ENCODE data around the gene CRYBA2. TPM values are rescaled to one million over a fixed set of nuclear protein-coding genes. Genes with fewer than 3 reads are reported as not detected.

CRYBA2 gene
- total RNA-seq, 1 donor from 2014 or later: not detected

GRCh38 chr2:219001577-219002394 is 8.6 kb upstream of the CRYBA2 start:
- peak overlapping the region; percentile 41 for H3K4me3 Mint-ChIP-seq
- CTCF ChIA-PET: interaction anchor here (0.8 to 2.6 kb wide), 2 partner anchors 22 to 126 kb away, joined by 3 to 10 read pairs; no protein-coding TSS in a partner anchor

GRCh38 chr2:219001100-219001576 is 7.9 kb upstream of the CRYBA2 start:
- H3K27me3 Mint-ChIP-seq: peaks cover 66% of the 10 kb centered on the region
- CTCF ChIA-PET: interaction anchor here (2.6 kb wide), 1 partner anchor 21 kb away, joined by 10 read pairs; no protein-coding TSS in a partner anchor
- no peak for ATAC-seq (ENCODE audit: low read depth)
- intact Hi-C loops (cut with micrococcal nuclease): no loop called here
- no peak overlapping the region for H3K4me3 Mint-ChIP-seq
- TF ChIP-seq CTCF (IDR thresholded peaks at IDR 0.05): no peak
- POLR2A ChIA-PET: no interaction called here
- DNase-seq: no peak
- no peak overlapping the region for H3K27ac Mint-ChIP-seq
- H3K4me1 Mint-ChIP-seq: peaks cover 23% of the 10 kb centered on the region
- H3K36me3 Mint-ChIP-seq (ENCODE audit: low read depth): no peaks in the 10 kb centered on the region
- no peaks in the 10 kb centered on the region for H3K9me3 Mint-ChIP-seq

More at GRCh38 chr2:219001577-219002394, 8.6 kb upstream of the CRYBA2 start:
- TF ChIP-seq CTCF (IDR thresholded peaks at IDR 0.05): no peak
- POLR2A ChIA-PET: no interaction called here
- intact Hi-C loops (cut with micrococcal nuclease): loop anchor here (2.0 kb wide), 2 partner anchors 21 to 149 kb away; no protein-coding TSS in a partner anchor
- H3K9me3 Mint-ChIP-seq: no peaks in the 10 kb centered on the region
- peaks cover 62% of the 10 kb centered on the region for H3K27me3 Mint-ChIP-seq
- no peak overlapping the region for H3K27ac Mint-ChIP-seq
- peak; percentile 41 for ATAC-seq (ENCODE audit: low read depth)
- H3K4me1 Mint-ChIP-seq: peaks cover 21% of the 10 kb centered on the region
- no peaks in the 10 kb centered on the region for H3K36me3 Mint-ChIP-seq (ENCODE audit: low read depth)
- DNase-seq: no peak

- no peak for DNase-seq
- Mint-ChIP-seq H3K4me3 (peak overlapping the region; percentile 15), H3K4me1 (peaks cover 29% of the 10 kb centered on the region), H3K27ac (no peak overlapping the region), H3K27me3 (peaks cover 65% of the 10 kb centered on the region), H3K36me3 (ENCODE audit: low read depth) (no peaks in the 10 kb centered on the region), H3K9me3 (no peaks in the 10 kb centered on the region)
- TF ChIP-seq CTCF (IDR thresholded peaks at IDR 0.05): no peak
- POLR2A ChIA-PET: no interaction called here
- ATAC-seq (ENCODE audit: low read depth): no peak
- CTCF ChIA-PET: no interaction called here
- intact Hi-C loops (cut with micrococcal nuclease): no loop called here
Observed at GRCh38 chr2:219000569-219000960, 7.3 kb upstream of the CRYBA2 start.

GRCh38 chr2:218999881-219000568 is 6.8 kb upstream of the CRYBA2 start:
- no peaks in the 10 kb centered on the region for H3K36me3 Mint-ChIP-seq (ENCODE audit: low read depth)
- no peak overlapping the region for H3K27ac Mint-ChIP-seq
- H3K27me3 Mint-ChIP-seq: peaks cover 65% of the 10 kb centered on the region
- ChIA-PET POLR2A (no interaction called here), CTCF (no interaction called here)
- peaks cover 31% of the 10 kb centered on the region for H3K4me1 Mint-ChIP-seq
- ATAC-seq (ENCODE audit: low read depth) (no peak), DNase-seq (no peak)
- no peaks in the 10 kb centered on the region for H3K9me3 Mint-ChIP-seq
- H3K4me3 Mint-ChIP-seq: no peak overlapping the region
- TF ChIP-seq CTCF (IDR thresholded peaks at IDR 0.05): no peak
- intact Hi-C loops (cut with micrococcal nuclease): loop anchor here (5.0 kb wide), 1 partner anchor 57 kb away; no protein-coding TSS in a partner anchor
